ENCODE results near the gene LONP1. TPM values are rescaled to one million over a fixed set of nuclear protein-coding genes. Genes with fewer than 3 reads are reported as not detected.

Gene LONP1
- total RNA-seq, 1 experiment from 2014 or later: 180 TPM

GRCh38 chr19:5654931-5655330 lies 65.0 kb downstream of the LONP1 start:
- ChIA-PET CTCF (no interaction called here), RAD21 (ENCODE audit: low non-redundant PET in 1 of 2, low total read pairs in 2 of 2, uncharacterized antibody in 2 of 2, unreplicated experiment in 2 of 2) (no interaction called here), POLR2A (interaction anchor here (1.2 kb wide), 1 partner anchor 32 kb away, joined by 3 read pairs; the partner anchor contains the start of gene SAFB)
- no peak overlapping the region for H3K27ac ChIP-seq (ENCODE audit: low read depth, low read length)
- no peak overlapping the region for H3K9ac ChIP-seq (ENCODE audit: low read length)
- TF ChIP-seq REST (IDR thresholded peaks at IDR 0.05; ENCODE audit: low read depth) (no peak), CBX3 (IDR thresholded peaks at IDR 0.05; ENCODE audit: low read depth) (no peak), EZH2phosphoT487 (IDR thresholded peaks at IDR 0.05; ENCODE audit: borderline replicate concordance) (no peak), SIN3A (IDR thresholded peaks at IDR 0.05; ENCODE audit: low read depth) (no peak), SRF (IDR thresholded peaks at IDR 0.05; ENCODE audit: low read depth) (no peak), ZBTB33 (IDR thresholded peaks at IDR 0.05; ENCODE audit: extremely low read depth, insufficient replicate concordance, low read length) (no peak), ELF1 (IDR thresholded peaks at IDR 0.05; ENCODE audit: borderline replicate concordance, low read depth) (no peak), SP1 (IDR thresholded peaks at IDR 0.05; ENCODE audit: low read depth) (no peak), EGR1 (IDR thresholded peaks at IDR 0.05; ENCODE audit: low read depth) (no peak), RAD21 (IDR thresholded peaks at IDR 0.05; ENCODE audit: low read depth) (no peak), POLR2AphosphoS5 (IDR thresholded peaks at IDR 0.05; ENCODE audit: low read depth, low read length) (no peak), FOSL1 (IDR thresholded peaks at IDR 0.05; ENCODE audit: low read depth) (no peak), POLR2A (IDR thresholded peaks at IDR 0.05; ENCODE audit: borderline replicate concordance, extremely low read depth, insufficient read depth, insufficient read length) (no peak)
- TF ChIP-seq, protein P1, sequence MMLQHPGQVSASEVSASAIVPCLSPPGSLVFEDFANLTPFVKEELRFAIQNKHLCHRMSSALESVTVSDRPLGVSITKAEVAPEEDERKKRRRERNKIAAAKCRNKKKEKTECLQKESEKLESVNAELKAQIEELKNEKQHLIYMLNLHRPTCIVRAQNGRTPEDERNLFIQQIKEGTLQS (IDR thresholded peaks at IDR 0.05): no peak
- no peaks in the 10 kb centered on the region for H3K4me1 ChIP-seq (ENCODE audit: control insufficient read depth in 1 of 2, insufficient read depth in 2 of 2, low read length in 2 of 2)
- ATAC-seq (no peak), DNase-seq (ENCODE audit: low read depth, low spot score) (no peak)
- no TSS peak for BruUV-seq (replicated peaks)
- intact Hi-C loops (cut with micrococcal nuclease): no loop called here
- no peaks in the 10 kb centered on the region for H3K27me3 ChIP-seq (ENCODE audit: insufficient read depth, low read length)
- H3K9me3 ChIP-seq (ENCODE audit: control insufficient read depth in 1 of 2, insufficient read depth in 1 of 2, low read depth in 1 of 2, low read length in 2 of 2): no peaks in the 10 kb centered on the region
- no peak overlapping the region for H2AFZ ChIP-seq (ENCODE audit: low read depth, low read length, poor library complexity, severe bottlenecking)
- no peak overlapping the region for H3K4me2 ChIP-seq (ENCODE audit: low read length)
- no peak overlapping the region for H3K4me3 ChIP-seq (replicated peaks in 1 of 2; ENCODE audit: low read depth in 1 of 2, low read length in 2 of 2)
- peaks cover 56% of the 10 kb centered on the region for H3K79me2 ChIP-seq (ENCODE audit: insufficient read depth, low read length)
- no peaks in the 10 kb centered on the region for H3K9me2 ChIP-seq (ENCODE audit: insufficient read depth)
- 0 out of 2 replicates have a peak, but pooled peaks cover 3% of the 10 kb centered on the region for H4K20me1 ChIP-seq (ENCODE audit: insufficient read depth)
- H3K36me3 ChIP-seq (ENCODE audit: control insufficient read depth in 1 of 2, insufficient read depth in 2 of 2, low read length in 2 of 2): peaks cover 59 to 77% of the 10 kb centered on the region in 2 experiments
